GM12878 (cell line): ENCODE data around the gene TMBIM1. TPM values are rescaled to one million over a fixed set of nuclear protein-coding genes. Genes with fewer than 3 reads are reported as not detected.
"Not testable (repeated sequence)": the region's sequence is repeated elsewhere in the genome, so short reads cannot be mapped to it uniquely, and the experiment has no call there.

ENCODE experiments used
- ATAC-seq: fragments of 200-7000 bp; cut with Tn5 transposase; 3 replicates; pipeline ENCODE4 v1.9.1; 2020; ENCODE audit warnings: mild to moderate bottlenecking, moderate library complexity
- BruUV-seq: library from RNA; stranded (reverse); fragments of 400-500 nt; replicated peaks from 2 replicates; lab custom pipeline; 2021; lab: Mats Ljungman, UMichigan
- CTCF ChIA-PET: fragments of 300-600 bp; sonication (Branson Sonifier 250); formaldehyde crosslinking; extraction: SDS; loops from one replicate; lab custom pipeline; 2021; ENCODE audit warnings: inconsistent platforms; lab: Yijun Ruan, JAX
- POLR2A ChIA-PET: fragments of 350-600 bp; formaldehyde crosslinking; extraction: SDS; loops from one replicate; lab custom pipeline; 2021; ENCODE audit warnings: inconsistent platforms; lab: Charles Lee
- RAD21 ChIA-PET: fragments of 300-600 bp; sonication (Branson Sonifier 250); formaldehyde crosslinking; loops from one replicate; lab custom pipeline; 2023; ENCODE audit warnings: antibody characterized with exemption; ENCODE audit not compliant: unreplicated experiment; lab: Charles Lee
- SMC1A ChIA-PET: fragments of 300-600 bp; sonication (Branson Sonifier 250); formaldehyde crosslinking; loops from one replicate; lab custom pipeline; 2023; ENCODE audit not compliant: unreplicated experiment, uncharacterized antibody; lab: Charles Lee
- DNase-seq: peaks from one replicate; pipeline ENCODE4 v3.0.0-alpha.2; 2011; ENCODE audit warnings: low read depth, low spot score
- FAIRE-seq: peaks from 3 replicates; lab custom pipeline; 2011; peaks lifted over from hg19 to GRCh38; lab: Jason Lieb, UNC
- H2AFZ ChIP-seq: 2 replicates; pipeline ENCODE4 v1.6.0; 2011; ENCODE audit warnings: low read depth, low read length, control low read depth; ENCODE audit not compliant: control insufficient read depth
- H3K27ac ChIP-seq: 2 replicates; pipeline ENCODE4 v1.5.1; 2011; ENCODE audit warnings: control low read depth; ENCODE audit not compliant: control insufficient read depth, insufficient read depth
- H3K27me3 ChIP-seq, 2 experiments: replicated peaks in 1 of 2; 2 replicates each; pipeline versions ENCODE4 v1.6.0 to v1.6.1; 2011; ENCODE audit warnings: low read length in 1 of 2; ENCODE audit not compliant: control insufficient read depth in 2 of 2, insufficient read depth in 2 of 2
- H3K36me3 ChIP-seq, 2 experiments: 2 replicates each; pipeline ENCODE4 v1.5.1; 2011; ENCODE audit warnings: low read length in 1 of 2; ENCODE audit not compliant: control insufficient read depth in 2 of 2, insufficient read depth in 2 of 2
- H3K4me1 ChIP-seq: 2 replicates; pipeline ENCODE4 v1.6.1; 2011; ENCODE audit warnings: mild to moderate bottlenecking, low read length, moderate library complexity, mixed read lengths; ENCODE audit not compliant: control insufficient read depth, insufficient read depth
- H3K4me2 ChIP-seq: 2 replicates; pipeline ENCODE4 v1.6.0; 2011; ENCODE audit warnings: control low read depth; ENCODE audit not compliant: control insufficient read depth, insufficient read depth
- H3K4me3 ChIP-seq: fragments of 200-600 bp; sonication (generic); 2 replicates; pipeline ENCODE4 v1.5.1; 2016
- H3K79me2 ChIP-seq: 2 replicates; pipeline ENCODE4 v1.6.0; 2011; ENCODE audit warnings: low read length; ENCODE audit not compliant: control insufficient read depth, insufficient read depth
- H3K9ac ChIP-seq: 2 replicates; pipeline ENCODE4 v1.8.0; 2011; ENCODE audit warnings: low read length, control low read depth, mixed read lengths; ENCODE audit not compliant: control insufficient read depth, insufficient read depth
- H3K9me3 ChIP-seq: replicated peaks from 3 replicates; pipeline ENCODE4 v1.5.1; 2011; ENCODE audit warnings: mild to moderate bottlenecking, low read length; ENCODE audit not compliant: control insufficient read depth, insufficient read depth
- H4K20me1 ChIP-seq: 2 replicates; pipeline ENCODE4 v1.6.0; 2011; ENCODE audit not compliant: control insufficient read depth, insufficient read depth
- BCL11A ChIP-seq: IDR thresholded peaks from 2 replicates; pipeline ENCODE4 v1.6.1; 2011; ENCODE audit warnings: low read depth, low read length
- CBX5 ChIP-seq: sonication (generic); IDR thresholded peaks from 2 replicates; pipeline ENCODE4 v1.6.1; 2016; ENCODE audit warnings: low read depth, moderate library complexity, mild to moderate bottlenecking, inconsistent platforms
- HDAC2 ChIP-seq: fragments of 200-600 bp; sonication (generic); IDR thresholded peaks from 2 replicates; pipeline ENCODE4 v1.6.1; 2017
- NR2C1 ChIP-seq: fragments of 450-650 bp; IDR thresholded peaks from 2 replicates; pipeline ENCODE4 v1.6.1; 2017; ENCODE audit warnings: antibody characterized with exemption, mild to moderate bottlenecking, moderate library complexity
- RFX5 ChIP-seq: IDR thresholded peaks from 2 replicates; pipeline ENCODE4 v1.6.1; 2011; ENCODE audit warnings: low read depth, low read length, improper control_type of control experiment
- SUPT20H ChIP-seq: IDR thresholded peaks from 2 replicates; pipeline ENCODE4 v1.6.1; 2011; ENCODE audit warnings: low read depth, mild to moderate bottlenecking, low read length, moderate library complexity, borderline replicate concordance; ENCODE audit not compliant: control insufficient read depth
- SUZ12 ChIP-seq: fragments of 200-600 bp; sonication (generic); IDR thresholded peaks from one replicate; pipeline ENCODE4 v1.6.1; 2018; ENCODE audit warnings: antibody characterized with exemption, mild to moderate bottlenecking; ENCODE audit not compliant: unreplicated experiment
- TCF12 ChIP-seq: IDR thresholded peaks from 2 replicates; pipeline ENCODE4 v1.6.1; 2011; ENCODE audit warnings: low read depth, mild to moderate bottlenecking, low read length
- WGBS: methylation state at CpG from one replicate; pipeline ENCODE4 v1.1.6; 2016; ENCODE audit warnings: low lambda C conversion rate; ENCODE audit not compliant: insufficient replicate concordance, insufficient coverage; ENCODE audit errors: missing lambda C conversion rate; 5-methylcytosine and 5-hydroxymethylcytosine counted together
- in situ Hi-C: fragments of 300-500 bp; cut with MboI; formaldehyde crosslinking; loops from 9 replicates; pipeline ENCODE4 v1.14.3; 2018; ENCODE audit warnings: mixed read lengths
- intact Hi-C: fragments of 100-400 bp; cut with micrococcal nuclease; formaldehyde crosslinking; loops from one replicate; pipeline ENCODE4 v1.14.2; 2022; ENCODE audit not compliant: unreplicated experiment
- polyA plus RNA-seq, 11 experiments: library from polyadenylated mRNA; depleted of rRNA in 4 of 11; unstranded in 6 of 11; stranded (reverse) in 5 of 11; fragments of >200 nt; fragmentation: Nextera tagmentation in 4 of 11; fragmentation: Illumina TruSeq in 1 of 11; extraction: Ambion mirVana in 4 of 11; extraction: Trizol in 1 of 11; gene quantifications; 1 replicate in 1 of 11; 2 replicates in 10 of 11; pipeline versions ENCODE4 v1.2.1 to v1.2.3, GENCODE V29; 2011 to 2016; ENCODE audit warnings: inconsistent platforms in 2 of 11, missing spikeins in 2 of 11, low read depth in 1 of 11
- total RNA-seq, 4 experiments: library from RNA; depleted of rRNA in 3 of 4; stranded (reverse); fragments of >200 nt in 3 of 4; fragmentation: Illumina TruSeq in 1 of 4; extraction: Trizol in 1 of 4; gene quantifications; 2 replicates each; pipeline versions ENCODE4 v1.2.1 to v1.2.3, GENCODE V29; 2013 to 2021
- TF ChIP-seq, protein P1 (sequence below): fragments of 450-650 bp; IDR thresholded peaks from 2 replicates; pipeline ENCODE4 v1.6.1; 2016; ENCODE audit warnings: mild to moderate bottlenecking

Gene TMBIM1
- total and polyA plus RNA-seq, 10 of the 15 experiments (the other 5 are each of a cell fraction or from before 2014, with no cell fraction given): 6.1 to 38.3 (median 26.2) TPM

GRCh38 chr2:218312267-218312756 is 20.0 kb upstream of the TMBIM1 start (continued):
- TF ChIP-seq CBX5 (no peak), BCL11A (no peak), NR2C1 (no peak), SUPT20H (no peak), TCF12 (no peak), HDAC2 (no peak), SUZ12 (no peak), RFX5 (no peak)
- TF ChIP-seq, protein P1, sequence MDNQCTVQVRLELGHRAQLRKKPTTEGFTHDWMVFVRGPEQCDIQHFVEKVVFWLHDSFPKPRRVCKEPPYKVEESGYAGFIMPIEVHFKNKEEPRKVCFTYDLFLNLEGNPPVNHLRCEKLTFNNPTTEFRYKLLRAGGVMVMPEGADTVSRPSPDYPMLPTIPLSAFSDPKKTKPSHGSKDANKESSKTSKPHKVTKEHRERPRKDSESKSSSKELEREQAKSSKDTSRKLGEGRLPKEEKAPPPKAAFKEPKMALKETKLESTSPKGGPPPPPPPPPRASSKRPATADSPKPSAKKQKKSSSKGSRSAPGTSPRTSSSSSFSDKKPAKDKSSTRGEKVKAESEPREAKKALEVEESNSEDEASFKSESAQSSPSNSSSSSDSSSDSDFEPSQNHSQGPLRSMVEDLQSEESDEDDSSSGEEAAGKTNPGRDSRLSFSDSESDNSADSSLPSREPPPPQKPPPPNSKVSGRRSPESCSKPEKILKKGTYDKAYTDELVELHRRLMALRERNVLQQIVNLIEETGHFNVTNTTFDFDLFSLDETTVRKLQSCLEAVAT: no peak

DNA sequence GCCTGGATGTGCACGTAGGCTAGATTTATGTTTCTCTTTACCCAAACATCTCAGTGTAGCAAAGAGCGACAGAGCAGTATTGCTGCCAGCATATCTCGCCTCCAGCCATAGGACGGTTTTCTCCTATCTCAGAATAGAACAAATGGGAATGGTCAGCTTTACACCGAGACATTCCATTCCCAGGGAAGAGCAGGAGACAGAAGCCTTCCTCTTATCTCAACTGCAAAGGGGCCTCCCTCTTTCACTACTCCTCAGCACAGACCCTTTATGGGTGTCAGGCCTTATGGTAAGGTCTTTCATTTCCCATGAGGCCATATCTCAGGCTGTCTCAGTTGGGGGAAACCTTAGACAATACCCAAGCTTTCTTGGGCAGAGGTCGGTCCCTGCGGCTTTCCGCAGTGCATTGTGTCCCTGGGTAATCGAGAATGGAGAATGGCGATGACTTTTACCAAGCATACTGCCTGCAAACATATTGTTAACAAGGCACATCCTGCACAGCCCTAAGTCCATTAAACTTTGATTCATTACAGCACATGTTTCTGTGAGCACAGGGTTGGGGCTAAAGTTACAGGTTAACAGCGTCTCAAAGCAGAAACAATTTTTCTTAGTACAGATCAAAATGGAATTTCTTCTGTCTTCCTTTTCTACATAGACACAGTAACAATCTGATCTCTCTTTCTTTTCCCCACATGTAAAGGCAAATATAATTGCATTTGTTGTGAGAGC is 19.4 kb upstream of the TMBIM1 start:
- in situ Hi-C loops, H3K4me2 ChIP-seq, POLR2A ChIA-PET, H3K4me1 ChIP-seq, BruUV-seq, H2AFZ ChIP-seq, H4K20me1 ChIP-seq, H3K79me2 ChIP-seq, FAIRE-seq, H3K4me3 ChIP-seq, ATAC-seq, H3K27me3 ChIP-seq, H3K36me3 ChIP-seq, RAD21 ChIA-PET, intact Hi-C loops, DNase-seq, H3K9me3 ChIP-seq, H3K27ac ChIP-seq, H3K9ac ChIP-seq: not testable (repeated sequence)
- CTCF ChIA-PET: interaction anchor here (1.7 kb wide), 1 partner anchor 44 kb away, joined by 6 read pairs; no protein-coding TSS in a partner anchor
- 78% methylated on average over 11 of the region's 11 CpGs for WGBS
- SMC1A ChIA-PET: interaction anchor here (0.7 to 1.1 kb wide), 3 partner anchors 10 to 82 kb away, joined by 3 to 4 read pairs (median 4); no protein-coding TSS in a partner anchor
